K562 (cell line): Measurements from ENCODE around the gene TMED10. TPM values are rescaled to one million over a fixed set of nuclear protein-coding genes. Genes with fewer than 3 reads are reported as not detected.

Experiments used
- CBX3 ChIP-seq, 2 experiments: IDR thresholded peaks; 1 replicate in 1 of 2; 2 replicates in 1 of 2; pipeline ENCODE4 v1.6.1; 2012; ENCODE audit warnings: inconsistent platforms in 2 of 2, low read length in 2 of 2, borderline replicate concordance in 1 of 2, control low read depth in 1 of 2
- CREB5 ChIP-seq: fragments of 250-450 bp; sonication (Bioruptor Pico); IDR thresholded peaks from 2 replicates; pipeline ENCODE4 v1.5.0; 2020; ENCODE audit warnings: mild to moderate bottlenecking
- HINFP ChIP-seq: fragments of 450-650 bp; conservative IDR thresholded peaks from 2 replicates; pipeline ENCODE4 v1.6.1; 2016; ENCODE audit warnings: missing genetic modification characterization, low read depth, mild to moderate bottlenecking, control low read depth, missing compliant biosample characterization
- NELFE ChIP-seq: IDR thresholded peaks from 2 replicates; pipeline ENCODE4 v1.6.1; 2011; ENCODE audit warnings: mild to moderate bottlenecking; ENCODE audit not compliant: insufficient read depth, insufficient read length
- SMAD3 ChIP-seq: fragments of 450-650 bp; formaldehyde crosslinking; conservative IDR thresholded peaks from 2 replicates; pipeline ENCODE4 v1.4.0; 2020; ENCODE audit warnings: mild to moderate bottlenecking
- TEAD4 ChIP-seq, 2 experiments: sonication (generic) in 1 of 2; formaldehyde crosslinking in 1 of 2; IDR thresholded peaks; 2 replicates each; pipeline versions ENCODE4 v1.6.1 to v1.8.0; 2012 to 2022; ENCODE audit warnings: borderline replicate concordance in 1 of 2, inconsistent platforms in 1 of 2, low read length in 1 of 2, mild to moderate bottlenecking in 1 of 2, missing genetic modification reagents in 1 of 2
- ZNF586 ChIP-seq: fragments of 450-650 bp; formaldehyde crosslinking; conservative IDR thresholded peaks from 2 replicates; pipeline ENCODE4 v1.4.0; 2020; ENCODE audit warnings: mild to moderate bottlenecking, moderate library complexity
- polyA plus RNA-seq, 8 experiments: library from polyadenylated mRNA; depleted of rRNA in 4 of 8; stranded (reverse) in 5 of 8; unstranded in 3 of 8; fragments of >200 nt; fragmentation: Nextera tagmentation in 2 of 8; fragmentation: Illumina TruSeq in 1 of 8; extraction: Ambion mirVana in 2 of 8; extraction: Trizol in 1 of 8; gene quantifications; 2 replicates each; pipeline versions ENCODE4 v1.2.1 to v1.2.3, GENCODE V29; 2011 to 2014; ENCODE audit warnings: inconsistent platforms in 1 of 8, missing spikeins in 1 of 8
- total RNA-seq, 7 experiments: library from RNA; depleted of rRNA in 6 of 7; stranded (reverse); fragments of >200 nt in 6 of 7; fragmentation: Illumina TruSeq in 2 of 7; extraction: Trizol in 2 of 7; gene quantifications; 2 replicates each; pipeline versions ENCODE4 v1.2.1 to v1.2.3, GENCODE V29; 2011 to 2021; ENCODE audit warnings: low replicate concordance in 1 of 7
- TF ChIP-seq, protein P1 (sequence below): fragments of 250-450 bp; sonication (Bioruptor Pico); IDR thresholded peaks from 2 replicates; pipeline ENCODE4 v1.9.0; 2021; ENCODE audit warnings: mild to moderate bottlenecking, inconsistent platforms
- TF ChIP-seq, protein P2 (sequence below): fragments of 450-650 bp; IDR thresholded peaks from 2 replicates; pipeline ENCODE4 v1.6.1; 2017; ENCODE audit warnings: antibody characterized with exemption, mild to moderate bottlenecking

TMED10 gene
- total and polyA plus RNA-seq, 9 of the 15 experiments (the other 6 are each of a cell fraction or from before 2014, with no cell fraction given) = 62.2 to 233 (median 124) TPM

GRCh38 chr14:75139185-75139584 lies 37.2 kb downstream of the TMED10 start (continued):
- TF ChIP-seq, protein P1, sequence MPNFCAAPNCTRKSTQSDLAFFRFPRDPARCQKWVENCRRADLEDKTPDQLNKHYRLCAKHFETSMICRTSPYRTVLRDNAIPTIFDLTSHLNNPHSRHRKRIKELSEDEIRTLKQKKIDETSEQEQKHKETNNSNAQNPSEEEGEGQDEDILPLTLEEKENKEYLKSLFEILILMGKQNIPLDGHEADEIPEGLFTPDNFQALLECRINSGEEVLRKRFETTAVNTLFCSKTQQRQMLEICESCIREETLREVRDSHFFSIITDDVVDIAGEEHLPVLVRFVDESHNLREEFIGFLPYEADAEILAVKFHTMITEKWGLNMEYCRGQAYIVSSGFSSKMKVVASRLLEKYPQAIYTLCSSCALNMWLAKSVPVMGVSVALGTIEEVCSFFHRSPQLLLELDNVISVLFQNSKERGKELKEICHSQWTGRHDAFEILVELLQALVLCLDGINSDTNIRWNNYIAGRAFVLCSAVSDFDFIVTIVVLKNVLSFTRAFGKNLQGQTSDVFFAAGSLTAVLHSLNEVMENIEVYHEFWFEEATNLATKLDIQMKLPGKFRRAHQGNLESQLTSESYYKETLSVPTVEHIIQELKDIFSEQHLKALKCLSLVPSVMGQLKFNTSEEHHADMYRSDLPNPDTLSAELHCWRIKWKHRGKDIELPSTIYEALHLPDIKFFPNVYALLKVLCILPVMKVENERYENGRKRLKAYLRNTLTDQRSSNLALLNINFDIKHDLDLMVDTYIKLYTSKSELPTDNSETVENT (CRISPR knock-in tag) = no peak
- no peak for TF ChIP-seq SMAD3
- TF ChIP-seq HINFP (tag) = no peak
- no peak for TF ChIP-seq ZNF586 (CRISPR knock-in tag)
- TF ChIP-seq CBX3 (IDR thresholded peaks at IDR 0.05; ENCODE audit: borderline replicate concordance in 1 of 2, low read length in 2 of 2) = no peak
- TF ChIP-seq, protein P2, sequence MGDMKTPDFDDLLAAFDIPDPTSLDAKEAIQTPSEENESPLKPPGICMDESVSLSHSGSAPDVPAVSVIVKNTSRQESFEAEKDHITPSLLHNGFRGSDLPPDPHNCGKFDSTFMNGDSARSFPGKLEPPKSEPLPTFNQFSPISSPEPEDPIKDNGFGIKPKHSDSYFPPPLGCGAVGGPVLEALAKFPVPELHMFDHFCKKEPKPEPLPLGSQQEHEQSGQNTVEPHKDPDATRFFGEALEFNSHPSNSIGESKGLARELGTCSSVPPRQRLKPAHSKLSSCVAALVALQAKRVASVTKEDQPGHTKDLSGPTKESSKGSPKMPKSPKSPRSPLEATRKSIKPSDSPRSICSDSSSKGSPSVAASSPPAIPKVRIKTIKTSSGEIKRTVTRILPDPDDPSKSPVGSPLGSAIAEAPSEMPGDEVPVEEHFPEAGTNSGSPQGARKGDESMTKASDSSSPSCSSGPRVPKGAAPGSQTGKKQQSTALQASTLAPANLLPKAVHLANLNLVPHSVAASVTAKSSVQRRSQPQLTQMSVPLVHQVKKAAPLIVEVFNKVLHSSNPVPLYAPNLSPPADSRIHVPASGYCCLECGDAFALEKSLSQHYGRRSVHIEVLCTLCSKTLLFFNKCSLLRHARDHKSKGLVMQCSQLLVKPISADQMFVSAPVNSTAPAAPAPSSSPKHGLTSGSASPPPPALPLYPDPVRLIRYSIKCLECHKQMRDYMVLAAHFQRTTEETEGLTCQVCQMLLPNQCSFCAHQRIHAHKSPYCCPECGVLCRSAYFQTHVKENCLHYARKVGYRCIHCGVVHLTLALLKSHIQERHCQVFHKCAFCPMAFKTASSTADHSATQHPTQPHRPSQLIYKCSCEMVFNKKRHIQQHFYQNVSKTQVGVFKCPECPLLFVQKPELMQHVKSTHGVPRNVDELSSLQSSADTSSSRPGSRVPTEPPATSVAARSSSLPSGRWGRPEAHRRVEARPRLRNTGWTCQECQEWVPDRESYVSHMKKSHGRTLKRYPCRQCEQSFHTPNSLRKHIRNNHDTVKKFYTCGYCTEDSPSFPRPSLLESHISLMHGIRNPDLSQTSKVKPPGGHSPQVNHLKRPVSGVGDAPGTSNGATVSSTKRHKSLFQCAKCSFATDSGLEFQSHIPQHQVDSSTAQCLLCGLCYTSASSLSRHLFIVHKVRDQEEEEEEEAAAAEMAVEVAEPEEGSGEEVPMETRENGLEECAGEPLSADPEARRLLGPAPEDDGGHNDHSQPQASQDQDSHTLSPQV = no peak
- no peak for TF ChIP-seq TEAD4 (IDR thresholded peaks at IDR 0.05; ENCODE audit: low read length)
- no peak for TF ChIP-seq TEAD4 (CRISPR knock-in tag; IDR thresholded peaks at IDR 0.05; ENCODE audit: borderline replicate concordance)
- no peak for TF ChIP-seq CREB5 (CRISPR knock-in tag)
- no peak for TF ChIP-seq NELFE
- TF ChIP-seq, all 486 proteins: peak for 0
